Chondrocyte (in vitro differentiated cells): ENCODE data around the gene PDE10A. TPM values are rescaled to one million over a fixed set of nuclear protein-coding genes. Genes with fewer than 3 reads are reported as not detected.
"Not testable (repeated sequence)": the region's sequence is repeated elsewhere in the genome, so short reads cannot be mapped to it uniquely, and the experiment has no call there.

Experiments
- DNase-seq: peaks from one replicate; pipeline ENCODE4 v3.0.0; 2021; ENCODE audit warnings: mixed read lengths, low spot score
- H3K27ac Mint-ChIP-seq: one replicate; pipeline ENCODE4 v1.8.0; 2021; ENCODE audit warnings: mild to moderate bottlenecking, moderate library complexity, mixed read lengths; ENCODE audit not compliant: unreplicated experiment
- H3K27me3 Mint-ChIP-seq: 2 replicates; pipeline ENCODE4 v1.8.0; 2021; ENCODE audit warnings: low read depth, mixed read lengths
- H3K36me3 Mint-ChIP-seq: 2 replicates; pipeline ENCODE4 v1.8.0; 2021; ENCODE audit warnings: low read depth, mixed read lengths
- H3K4me1 Mint-ChIP-seq: 2 replicates; pipeline ENCODE4 v1.8.0; 2021; ENCODE audit warnings: low read depth, mild to moderate bottlenecking, mixed read lengths
- H3K4me3 Mint-ChIP-seq: one replicate; pipeline ENCODE4 v1.8.0; 2021; ENCODE audit warnings: mild to moderate bottlenecking, moderate library complexity, mixed read lengths; ENCODE audit not compliant: unreplicated experiment
- H3K9me3 Mint-ChIP-seq: 2 replicates; pipeline ENCODE4 v1.8.0; 2021; ENCODE audit warnings: low read depth, mixed read lengths
- CTCF ChIP-seq: fragments of 200-600 bp; sonication (generic); IDR thresholded peaks from 2 replicates; pipeline ENCODE4 v1.5.0; 2021; ENCODE audit warnings: antibody characterized with exemption, mild to moderate bottlenecking, moderate library complexity
- total RNA-seq: library from RNA; stranded (reverse); gene quantifications from 3 replicates; pipeline ENCODE4 v1.2.1, GENCODE V29; 2021

PDE10A gene
- total RNA-seq, 1 donor from 2014 or later: 13.7 TPM

- Mint-ChIP-seq H3K4me3 (no peak overlapping the region), H3K36me3 (peaks cover 1% of the 10 kb centered on the region), H3K27me3 (no peaks in the 10 kb centered on the region), H3K4me1 (peaks cover 5% of the 10 kb centered on the region), H3K9me3 (peaks cover 11% of the 10 kb centered on the region), H3K27ac (no peak overlapping the region)
- no peak for TF ChIP-seq CTCF
- no peak for DNase-seq
Observed at GRCh38 chr6:165597821-165598220, 65.2 kb downstream of the PDE10A start.

- no peak for DNase-seq
- no peak for TF ChIP-seq CTCF
- Mint-ChIP-seq H3K27ac (no peak overlapping the region), H3K9me3 (peaks cover 21% of the 10 kb centered on the region), H3K4me1 (peaks cover 9% of the 10 kb centered on the region), H3K27me3 (no peaks in the 10 kb centered on the region), H3K4me3 (no peak overlapping the region), H3K36me3 (peaks cover 1% of the 10 kb centered on the region)
Observed at GRCh38 chr6:165594584-165595333, 68.3 kb downstream of the PDE10A start.

GRCh38 chr6:165592947-165593346 is 70.1 kb downstream of the PDE10A start:
- H3K9me3 Mint-ChIP-seq: peaks cover 21% of the 10 kb centered on the region
- H3K4me3 Mint-ChIP-seq, H3K27me3 Mint-ChIP-seq, H3K4me1 Mint-ChIP-seq, H3K36me3 Mint-ChIP-seq, H3K27ac Mint-ChIP-seq, DNase-seq: not testable (repeated sequence)

- H3K9me3 Mint-ChIP-seq: peaks cover 25% of the 10 kb centered on the region
- peaks cover 17% of the 10 kb centered on the region for H3K4me1 Mint-ChIP-seq
- H3K27ac Mint-ChIP-seq: no peak overlapping the region
- DNase-seq: no peak
- H3K4me3 Mint-ChIP-seq: no peak overlapping the region
- no peak for TF ChIP-seq CTCF
- H3K27me3 Mint-ChIP-seq: no peaks in the 10 kb centered on the region
- peaks cover 8% of the 10 kb centered on the region for H3K36me3 Mint-ChIP-seq
Observed at GRCh38 chr6:165588515-165588914, 74.5 kb downstream of the PDE10A start.

GRCh38 chr6:165587206-165587605 is 75.8 kb downstream of the PDE10A start:
- H3K4me3 Mint-ChIP-seq: no peak overlapping the region

More at GRCh38 chr6:165587206-165587605, 75.8 kb downstream of the PDE10A start:
- H3K27ac Mint-ChIP-seq: no peak overlapping the region
- H3K27me3 Mint-ChIP-seq: no peaks in the 10 kb centered on the region
- DNase-seq: no peak
- H3K4me1 Mint-ChIP-seq: peaks cover 17% of the 10 kb centered on the region
- TF ChIP-seq CTCF: no peak
- H3K9me3 Mint-ChIP-seq: peaks cover 15% of the 10 kb centered on the region
- H3K36me3 Mint-ChIP-seq: peaks cover 7% of the 10 kb centered on the region
